ENCODE data around the gene MCM3AP. TPM values are rescaled to one million over a fixed set of nuclear protein-coding genes. Genes with fewer than 3 reads are reported as not detected.
A peak's percentile ranks its signal among the peaks of the same experiment; 100 is the strongest.

MCM3AP gene
- total RNA-seq, 1 donor from 2014 or later: 58.8 TPM

DNA sequence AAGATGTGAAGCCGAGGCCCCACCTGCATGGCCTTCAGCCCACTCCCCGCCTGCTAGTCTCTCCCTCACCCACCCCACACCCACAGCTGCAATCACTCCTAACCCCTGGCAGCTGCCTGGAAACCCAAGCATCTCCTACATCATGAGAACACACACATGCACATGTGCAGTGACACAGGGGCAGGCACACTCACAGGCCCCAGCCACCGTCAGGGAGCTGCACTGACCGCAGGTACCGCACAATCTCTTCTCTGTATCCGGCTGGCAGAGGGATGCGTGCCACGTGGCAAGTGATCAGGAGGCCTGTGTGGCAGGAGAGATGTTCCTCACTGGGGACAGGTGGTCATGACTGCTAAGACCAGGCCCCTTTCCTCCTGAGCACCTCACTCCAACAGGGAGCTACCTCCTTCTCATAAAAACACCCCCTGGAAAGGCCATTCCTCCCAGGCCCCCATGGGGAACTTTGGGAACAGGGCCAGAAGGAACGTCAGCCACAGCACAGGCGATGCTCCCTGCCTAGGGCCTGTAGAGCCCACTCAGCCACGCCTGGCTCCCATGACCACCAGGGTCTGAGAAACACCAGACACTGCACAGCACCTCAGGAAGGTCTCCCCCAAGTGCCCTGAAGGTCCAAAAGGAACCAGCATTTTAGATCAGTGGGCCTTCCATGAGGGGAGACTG, 62.8 kb downstream of the MCM3AP start:
- DNase-seq: no peak
- intact Hi-C loops (cut with micrococcal nuclease): no loop called here
- TF ChIP-seq, protein P1, sequence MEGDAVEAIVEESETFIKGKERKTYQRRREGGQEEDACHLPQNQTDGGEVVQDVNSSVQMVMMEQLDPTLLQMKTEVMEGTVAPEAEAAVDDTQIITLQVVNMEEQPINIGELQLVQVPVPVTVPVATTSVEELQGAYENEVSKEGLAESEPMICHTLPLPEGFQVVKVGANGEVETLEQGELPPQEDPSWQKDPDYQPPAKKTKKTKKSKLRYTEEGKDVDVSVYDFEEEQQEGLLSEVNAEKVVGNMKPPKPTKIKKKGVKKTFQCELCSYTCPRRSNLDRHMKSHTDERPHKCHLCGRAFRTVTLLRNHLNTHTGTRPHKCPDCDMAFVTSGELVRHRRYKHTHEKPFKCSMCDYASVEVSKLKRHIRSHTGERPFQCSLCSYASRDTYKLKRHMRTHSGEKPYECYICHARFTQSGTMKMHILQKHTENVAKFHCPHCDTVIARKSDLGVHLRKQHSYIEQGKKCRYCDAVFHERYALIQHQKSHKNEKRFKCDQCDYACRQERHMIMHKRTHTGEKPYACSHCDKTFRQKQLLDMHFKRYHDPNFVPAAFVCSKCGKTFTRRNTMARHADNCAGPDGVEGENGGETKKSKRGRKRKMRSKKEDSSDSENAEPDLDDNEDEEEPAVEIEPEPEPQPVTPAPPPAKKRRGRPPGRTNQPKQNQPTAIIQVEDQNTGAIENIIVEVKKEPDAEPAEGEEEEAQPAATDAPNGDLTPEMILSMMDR (IDR thresholded peaks at IDR 0.05; ENCODE audit: borderline replicate concordance): no peak
- Histone ChIP-seq H3K9me3 (replicated peaks) (no peaks in the 10 kb centered on the region), H3K4me3 (no peak overlapping the region), H3K4me1 (peaks cover 73% of the 10 kb centered on the region), H3K27ac (replicated peaks) (peak overlapping the region; percentile 76), H3K27me3 (ENCODE audit: low read depth) (no peaks in the 10 kb centered on the region), H3K36me3 (peaks cover 39% of the 10 kb centered on the region)

GRCh38 chr21:46221664-46222435, 63.6 kb downstream of the MCM3AP start:
- Histone ChIP-seq H3K9me3 (replicated peaks) (no peaks in the 10 kb centered on the region), H3K27ac (replicated peaks) (peak overlapping the region; percentile 76), H3K4me3 (no peak overlapping the region), H3K4me1 (peaks cover 66% of the 10 kb centered on the region), H3K36me3 (peaks cover 44% of the 10 kb centered on the region), H3K27me3 (ENCODE audit: low read depth) (no peaks in the 10 kb centered on the region)
- intact Hi-C loops (cut with micrococcal nuclease): no loop called here
- TF ChIP-seq, protein P1 (IDR thresholded peaks at IDR 0.05; ENCODE audit: borderline replicate concordance): no peak
- peak; percentile 46 for DNase-seq

DNA sequence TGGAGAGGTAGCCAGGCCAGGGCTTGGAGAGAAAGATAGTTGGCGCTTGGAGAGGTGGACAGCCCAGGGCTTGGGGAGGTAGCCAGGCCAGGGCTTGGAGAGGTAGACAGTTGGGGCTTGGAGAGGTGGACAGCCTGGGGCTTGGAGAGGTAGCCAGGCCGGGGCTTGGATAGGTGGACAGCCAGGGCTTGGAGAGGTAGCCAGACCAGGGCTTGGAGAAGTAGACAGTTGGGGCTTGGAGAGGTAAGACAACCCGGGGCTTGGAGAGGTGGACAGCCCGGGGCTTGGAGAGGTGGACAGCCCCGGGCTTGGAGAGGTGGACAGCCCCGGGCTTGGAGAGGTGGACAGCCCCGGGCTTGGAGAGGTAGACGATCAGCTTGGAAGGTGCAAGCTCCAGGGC, 64.6 kb downstream of the MCM3AP start:
- no peak for DNase-seq
- Histone ChIP-seq H3K27ac (replicated peaks) (no peak overlapping the region), H3K9me3 (replicated peaks) (no peaks in the 10 kb centered on the region), H3K36me3 (peaks cover 54% of the 10 kb centered on the region), H3K4me1 (peaks cover 64% of the 10 kb centered on the region), H3K27me3 (ENCODE audit: low read depth) (no peaks in the 10 kb centered on the region), H3K4me3 (no peak overlapping the region)
- TF ChIP-seq, protein P1 (IDR thresholded peaks at IDR 0.05; ENCODE audit: borderline replicate concordance): no peak
- intact Hi-C loops (cut with micrococcal nuclease): no loop called here

DNA sequence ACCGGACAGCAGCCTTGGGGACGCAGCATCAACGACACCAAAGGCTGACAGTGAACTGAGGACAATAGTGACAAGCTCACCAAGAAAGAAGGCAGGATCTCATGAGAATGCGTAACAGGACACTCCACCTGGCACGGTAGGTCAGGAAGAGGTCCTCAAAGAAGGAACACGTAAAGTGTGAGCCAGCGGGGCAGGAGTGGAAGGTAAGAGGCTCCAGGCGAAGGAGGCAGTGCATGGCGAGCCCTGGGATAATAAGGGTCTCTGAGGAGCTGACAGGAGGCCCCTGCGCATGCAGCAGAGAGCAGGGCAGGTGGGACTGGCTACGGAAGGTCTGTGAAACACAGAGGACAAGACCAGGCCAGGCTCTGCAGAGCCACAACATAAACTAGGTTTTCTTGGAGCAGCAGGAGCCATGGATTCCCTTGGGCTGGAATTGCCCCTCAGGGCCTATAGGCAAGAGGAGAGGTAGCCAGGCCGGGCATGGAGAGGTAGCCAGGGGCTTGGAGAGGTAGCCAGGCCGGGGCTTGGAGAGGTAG, 65.1 kb downstream of the MCM3AP start:
- H3K4me1 ChIP-seq: peaks cover 59% of the 10 kb centered on the region
- peaks cover 59% of the 10 kb centered on the region for H3K36me3 ChIP-seq
- no peak overlapping the region for H3K27ac ChIP-seq (replicated peaks)
- H3K9me3 ChIP-seq (replicated peaks): no peaks in the 10 kb centered on the region
- TF ChIP-seq, protein P1 (IDR thresholded peaks at IDR 0.05; ENCODE audit: borderline replicate concordance): no peak
- DNase-seq: no peak
- intact Hi-C loops (cut with micrococcal nuclease): no loop called here
- no peak overlapping the region for H3K4me3 ChIP-seq
- H3K27me3 ChIP-seq (ENCODE audit: low read depth): no peaks in the 10 kb centered on the region

GRCh38 chr21:46219591-46220239, 65.7 kb downstream of the MCM3AP start:
- peak; percentile 58 for DNase-seq
- no peaks in the 10 kb centered on the region for H3K9me3 ChIP-seq (replicated peaks)
- TF ChIP-seq, protein P1 (IDR thresholded peaks at IDR 0.05; ENCODE audit: borderline replicate concordance): no peak
- no peak overlapping the region for H3K4me3 ChIP-seq
- peaks cover 65% of the 10 kb centered on the region for H3K36me3 ChIP-seq
- no peak overlapping the region for H3K27ac ChIP-seq (replicated peaks)
- no peaks in the 10 kb centered on the region for H3K27me3 ChIP-seq (ENCODE audit: low read depth)
- H3K4me1 ChIP-seq: peaks cover 53% of the 10 kb centered on the region
- intact Hi-C loops (cut with micrococcal nuclease): no loop called here

All from left ventricle myocardium inferior (tissue), 1 donor.